Stimulated activated CD8-positive, alpha-beta memory T cell treated with anti-CD3 and anti-CD28 coated beads, Interleukin-15, amount 100 ng/mL, for 48 hours (primary cell): Measurements from ENCODE around the gene MCF2L2.
"Not testable (repeated sequence)": the region's sequence is repeated elsewhere in the genome, so short reads cannot be mapped to it uniquely, and the experiment has no call there.

Experiments
- DNase-seq, 2 donors: peaks; one replicate each; pipeline ENCODE4 v3.0.0-alpha.2; 2020; ENCODE audit warnings: low read depth in 2 of 2

MCF2L2 gene

GRCh38 chr3:183233966-183234365, 194.5 kb downstream of the MCF2L2 start:
- DNase-seq, result no peak

- no peak for DNase-seq
Measured at GRCh38 chr3:183230826-183231225, 197.6 kb downstream of the MCF2L2 start.

GRCh38 chr3:183230251-183230650, 198.2 kb downstream of the MCF2L2 start:
- not testable (repeated sequence) for DNase-seq

GRCh38 chr3:183229178-183229577, 199.2 kb downstream of the MCF2L2 start:
- no peak for DNase-seq

- DNase-seq, result peak in 1 of 2 donors; percentile 21
Measured at GRCh38 chr3:183227586-183227985, 200.8 kb downstream of the MCF2L2 start.

GRCh38 chr3:183226333-183226890, 202.0 kb downstream of the MCF2L2 start:
- DNase-seq, result no peak

- DNase-seq, result peak in 1 of 2 donors; percentile 29
Measured at GRCh38 chr3:183224180-183224970, 204.0 kb downstream of the MCF2L2 start.

GRCh38 chr3:183222631-183223235, 205.7 kb downstream of the MCF2L2 start:
- DNase-seq, result no peak

GRCh38 chr3:183220828-183221227, 207.6 kb downstream of the MCF2L2 start:
- no peak for DNase-seq

- no peak for DNase-seq
Measured at GRCh38 chr3:183218826-183219225, 209.6 kb downstream of the MCF2L2 start.

GRCh38 chr3:183217548-183218332, 210.7 kb downstream of the MCF2L2 start:
- no peak for DNase-seq

- DNase-seq, result no peak
Measured at GRCh38 chr3:183215591-183216202, 212.7 kb downstream of the MCF2L2 start.

- no peak for DNase-seq
Measured at GRCh38 chr3:183214277-183214612, 214.2 kb downstream of the MCF2L2 start.

- DNase-seq, result no peak
Measured at GRCh38 chr3:183213415-183214276, 214.8 kb downstream of the MCF2L2 start.

- no peak for DNase-seq
Measured at GRCh38 chr3:183212565-183212964, 215.9 kb downstream of the MCF2L2 start.

GRCh38 chr3:183212096-183212495, 216.3 kb downstream of the MCF2L2 start:
- DNase-seq, result no peak

GRCh38 chr3:183211352-183211751, 217.1 kb downstream of the MCF2L2 start:
- DNase-seq, result no peak

GRCh38 chr3:183210862-183211341, 217.5 kb downstream of the MCF2L2 start:
- DNase-seq, result no peak

GRCh38 chr3:183210341-183210740, 218.1 kb downstream of the MCF2L2 start:
- DNase-seq, result no peak

GRCh38 chr3:183208800-183209199, 219.6 kb downstream of the MCF2L2 start:
- DNase-seq, result no peak

GRCh38 chr3:183208260-183208659, 220.2 kb downstream of the MCF2L2 start:
- DNase-seq, result no peak
